Transverse colon (tissue), 4 donors: ENCODE measurements around the gene NFKBIE. TPM values are rescaled to one million over a fixed set of nuclear protein-coding genes. Genes with fewer than 3 reads are reported as not detected.

Experiments
- DNase-seq: peaks from one replicate; pipeline ENCODE4 v3.0.0-alpha.2; 2019
- H3K27ac ChIP-seq, 4 donors: fragments of 200-600 bp; sonication (generic); 2 replicates each; pipeline ENCODE4 v1.5.1; 2016 to 2018; ENCODE audit warnings: inconsistent platforms in 4 of 4
- H3K27me3 ChIP-seq: fragments of 200-600 bp; sonication (generic); 2 replicates; pipeline ENCODE4 v1.5.1; 2017; ENCODE audit warnings: inconsistent platforms
- H3K36me3 ChIP-seq, 4 donors: fragments of 200-600 bp; sonication (generic); 2 replicates each; pipeline ENCODE4 v1.5.1; 2017 to 2019; ENCODE audit warnings: inconsistent platforms in 4 of 4
- H3K4me1 ChIP-seq, 4 donors: fragments of 200-600 bp; sonication (generic); 2 replicates each; pipeline ENCODE4 v1.5.1; 2017 to 2020; ENCODE audit warnings: inconsistent platforms in 4 of 4
- H3K4me3 ChIP-seq, 4 donors: fragments of 200-600 bp; sonication (generic); 1 replicate in 1 of 4; 2 replicates in 3 of 4; pipeline versions ENCODE4 v1.5.1 to v1.6.1; 2017 to 2019; ENCODE audit warnings: inconsistent platforms in 4 of 4
- H3K9me3 ChIP-seq, 2 donors: fragments of 200-600 bp; sonication (generic); 2 replicates each; pipeline ENCODE4 v1.5.1; 2017 to 2019; ENCODE audit warnings: inconsistent platforms in 2 of 2
- EP300 ChIP-seq: sonication (generic); formaldehyde crosslinking; IDR thresholded peaks from one replicate; pipeline ENCODE4 v1.6.1; 2017; ENCODE audit warnings: antibody characterized with exemption, low read depth
- POLR2A ChIP-seq: fragments of 450-650 bp; IDR thresholded peaks from one replicate; pipeline ENCODE4 v1.6.1; 2016; ENCODE audit warnings: antibody characterized with exemption, mild to moderate bottlenecking, moderate library complexity
- POLR2AphosphoS5 ChIP-seq, 3 donors: sonication (generic); formaldehyde crosslinking; IDR thresholded peaks; one replicate each; pipeline ENCODE4 v1.6.1; 2016; ENCODE audit warnings: antibody characterized with exemption in 3 of 3
- WGBS, 2 donors: methylation state at CpG; one replicate each; pipeline ENCODE4 v1.1.5; 2018; ENCODE audit warnings: low coverage in 1 of 2; 5-methylcytosine and 5-hydroxymethylcytosine counted together
- in situ Hi-C, 4 donors: fragments of 200-750 bp; cut with MboI; loops; one replicate each; pipeline versions ENCODE4 v1.15.0 to v1.15.1; 2017; ENCODE audit warnings: low sequenced_read_pairs in 3 of 4, low pct_ligation_motif_present in 1 of 4, low pct_unique_long_range_greater_than_20kb in 1 of 4
- intact Hi-C: fragments of 100-400 bp; cut with DNase I; formaldehyde crosslinking; loops from one replicate; pipeline ENCODE4 v1.15.1; 2023; ENCODE audit warnings: low total_unique reads
- total RNA-seq, 4 donors: library from RNA; depleted of rRNA; stranded (reverse); fragments of >200 nt; gene quantifications; one replicate each; pipeline ENCODE4 v1.1.0, GENCODE V29; 2016
- TF ChIP-seq, protein P1 (sequence below), 5 experiments: fragments of 200-600 bp in 3 of 5; fragments of 450-650 bp in 2 of 5; sonication (generic) in 3 of 5; IDR thresholded peaks; 1 replicate in 2 of 5; 2 replicates in 3 of 5; pipeline ENCODE4 v1.5.1; 2016 to 2017; ENCODE audit warnings: antibody characterized with exemption in 5 of 5, inconsistent platforms in 3 of 5, mild to moderate bottlenecking in 2 of 5, moderate library complexity in 1 of 5

The NFKBIE gene
- total RNA-seq, 4 donors from 2014 or later, result 2.6 to 67.3 (median 19.0) TPM

GRCh38 chr6:44302856-44303255 is 37.5 kb upstream of the NFKBIE start:
- Histone ChIP-seq H3K4me3 (no peak overlapping the region), H3K36me3 (peaks cover 0 to 29% (median 11%) of the 10 kb centered on the region in 4 donors), H3K4me1 (peaks cover 0 to 5% (median 3%) of the 10 kb centered on the region in 4 donors), H3K9me3 (no peaks in the 10 kb centered on the region), H3K27me3 (peaks cover 7% of the 10 kb centered on the region), H3K27ac (no peak overlapping the region)
- DNase-seq, result no peak
- TF ChIP-seq EP300 (no peak), POLR2A (no peak), POLR2AphosphoS5 (IDR thresholded peaks at IDR 0.05) (no peak)
- TF ChIP-seq, protein P1, sequence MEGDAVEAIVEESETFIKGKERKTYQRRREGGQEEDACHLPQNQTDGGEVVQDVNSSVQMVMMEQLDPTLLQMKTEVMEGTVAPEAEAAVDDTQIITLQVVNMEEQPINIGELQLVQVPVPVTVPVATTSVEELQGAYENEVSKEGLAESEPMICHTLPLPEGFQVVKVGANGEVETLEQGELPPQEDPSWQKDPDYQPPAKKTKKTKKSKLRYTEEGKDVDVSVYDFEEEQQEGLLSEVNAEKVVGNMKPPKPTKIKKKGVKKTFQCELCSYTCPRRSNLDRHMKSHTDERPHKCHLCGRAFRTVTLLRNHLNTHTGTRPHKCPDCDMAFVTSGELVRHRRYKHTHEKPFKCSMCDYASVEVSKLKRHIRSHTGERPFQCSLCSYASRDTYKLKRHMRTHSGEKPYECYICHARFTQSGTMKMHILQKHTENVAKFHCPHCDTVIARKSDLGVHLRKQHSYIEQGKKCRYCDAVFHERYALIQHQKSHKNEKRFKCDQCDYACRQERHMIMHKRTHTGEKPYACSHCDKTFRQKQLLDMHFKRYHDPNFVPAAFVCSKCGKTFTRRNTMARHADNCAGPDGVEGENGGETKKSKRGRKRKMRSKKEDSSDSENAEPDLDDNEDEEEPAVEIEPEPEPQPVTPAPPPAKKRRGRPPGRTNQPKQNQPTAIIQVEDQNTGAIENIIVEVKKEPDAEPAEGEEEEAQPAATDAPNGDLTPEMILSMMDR (IDR thresholded peaks at IDR 0.05), result no peak
- 95% methylated on average over 12 of the region's 12 CpGs; no CpG with 5 or more reads in 1 of the 2 donors for WGBS, 2 donors
- in situ Hi-C loops (no loop called here), intact Hi-C loops (no loop called here)

DNA sequence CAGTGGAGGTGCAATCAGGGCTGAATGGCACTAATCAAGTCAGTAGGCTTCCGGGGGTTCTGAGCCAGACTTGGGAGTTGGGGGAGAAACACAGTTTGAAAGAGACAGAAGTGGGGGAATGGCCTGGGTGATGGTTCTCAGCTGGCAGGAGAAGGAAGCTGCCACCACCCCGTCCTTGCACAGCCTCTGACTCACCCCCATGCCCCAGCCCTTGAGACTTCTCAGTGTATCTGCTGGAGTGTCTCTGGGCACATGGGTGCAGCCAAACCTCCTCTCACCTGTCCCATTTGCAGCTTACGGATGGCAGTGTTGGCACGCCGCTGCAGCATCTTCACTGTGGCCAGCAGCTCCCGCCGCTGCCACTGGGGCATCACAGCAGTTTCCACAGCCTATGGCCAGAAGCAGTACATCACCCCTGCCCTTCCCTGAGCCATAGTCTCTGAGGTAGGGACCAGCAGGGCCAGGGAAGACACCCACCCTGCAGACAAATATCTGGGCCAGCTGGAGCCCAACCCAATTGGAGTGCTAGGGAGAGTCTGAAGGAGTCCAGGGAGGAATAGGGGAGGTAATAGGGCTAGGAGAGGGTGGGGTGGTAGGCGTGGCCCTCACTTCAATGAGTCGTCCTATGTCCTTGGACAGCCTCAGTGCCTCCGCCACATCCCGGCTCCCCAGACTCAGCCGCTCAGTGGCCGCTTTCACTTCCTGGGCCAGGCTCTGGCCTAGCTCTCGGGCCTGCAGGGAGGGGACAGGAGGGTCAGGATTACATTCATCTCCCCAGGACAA is 36.6 kb upstream of the NFKBIE start:
- Histone ChIP-seq H3K27me3 (peaks cover 16% of the 10 kb centered on the region), H3K9me3 (no peaks in the 10 kb centered on the region), H3K27ac (no peak overlapping the region), H3K36me3 (peaks cover 0 to 29% (median 11%) of the 10 kb centered on the region in 4 donors), H3K4me1 (peaks cover 6 to 14% (median 12%) of the 10 kb centered on the region in 4 donors), H3K4me3 (no peak overlapping the region)
- in situ Hi-C loops (no loop called here), intact Hi-C loops (no loop called here)
- DNase-seq, result no peak
- TF ChIP-seq, protein P1 (IDR thresholded peaks at IDR 0.05), result no peak
- TF ChIP-seq EP300, result no peak
- TF ChIP-seq POLR2A, result no peak
- no peak for TF ChIP-seq POLR2AphosphoS5 (IDR thresholded peaks at IDR 0.05)
- WGBS, 2 donors, result 86 to 100% methylated on average over 1 to 10 of the region's 14 CpGs

DNA sequence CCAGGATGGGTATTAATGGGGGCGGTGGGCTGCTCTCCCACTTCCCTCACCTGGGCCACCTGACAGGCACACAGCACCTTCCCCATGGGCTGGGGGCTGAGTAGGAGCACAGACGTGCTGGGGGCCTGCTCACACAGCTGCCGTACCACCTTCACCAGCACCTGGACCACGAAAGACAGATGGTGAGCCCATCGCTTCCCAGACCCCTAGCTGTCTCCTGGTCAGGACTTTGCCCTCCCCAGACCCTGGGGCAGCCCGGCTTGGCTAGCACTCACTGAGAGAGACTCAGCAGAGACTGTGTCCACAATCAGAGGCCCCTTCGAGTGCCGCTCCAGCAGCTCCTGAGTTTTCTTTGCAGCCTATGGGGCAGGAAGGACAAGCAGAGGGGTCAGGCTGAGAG is 35.8 kb upstream of the NFKBIE start:
- TF ChIP-seq, protein P1 (IDR thresholded peaks at IDR 0.05), result no peak
- TF ChIP-seq POLR2AphosphoS5 (IDR thresholded peaks at IDR 0.05) (no peak), EP300 (no peak), POLR2A (no peak)
- Histone ChIP-seq H3K27me3 (peaks cover 25% of the 10 kb centered on the region), H3K9me3 (no peaks in the 10 kb centered on the region), H3K27ac (no peak overlapping the region), H3K4me3 (no peak overlapping the region), H3K36me3 (peaks cover 0 to 29% (median 11%) of the 10 kb centered on the region in 4 donors), H3K4me1 (peaks cover 6 to 16% (median 14%) of the 10 kb centered on the region in 4 donors)
- intact Hi-C loops, result no loop called here
- in situ Hi-C loops, result no loop called here
- DNase-seq, result no peak
- WGBS, 2 donors, result 94 to 100% methylated on average over 3 to 7 of the region's 8 CpGs

GRCh38 chr6:44300292-44300823 is 35.0 kb upstream of the NFKBIE start:
- H3K27me3 ChIP-seq, result peaks cover 32% of the 10 kb centered on the region
- no peak overlapping the region for H3K27ac ChIP-seq
- H3K36me3 ChIP-seq, result peaks cover 0 to 22% (median 11%) of the 10 kb centered on the region in 4 donors
- TF ChIP-seq, protein P1 (IDR thresholded peaks at IDR 0.05), result no peak
- no peak for TF ChIP-seq POLR2A
- no peak for TF ChIP-seq POLR2AphosphoS5 (IDR thresholded peaks at IDR 0.05)
- no peak for TF ChIP-seq EP300
- no peak for DNase-seq
- no peaks in the 10 kb centered on the region for H3K9me3 ChIP-seq
- intact Hi-C loops (no loop called here), in situ Hi-C loops (no loop called here)
- no peak overlapping the region for H3K4me3 ChIP-seq
- WGBS, 2 donors, result 75% methylated on average over 4 of the region's 7 CpGs; no CpG with 5 or more reads in 1 of the 2 donors
- peaks cover 6 to 16% (median 14%) of the 10 kb centered on the region in 4 donors for H3K4me1 ChIP-seq
